NCI-H2171 treated with DMSO at 0.1 percent for 48 hours (cell line): ENCODE measurements around the gene CLIP2.
A peak's percentile ranks its signal among the peaks of the same experiment; 100 is the strongest.
"Not testable (repeated sequence)": the region's sequence is repeated elsewhere in the genome, so short reads cannot be mapped to it uniquely, and the experiment has no call there.

ENCODE experiments used
- DNase-seq: peaks from one replicate; lab custom pipeline; 2025; lab: John Stamatoyannopoulos, UW

The CLIP2 gene

DNA sequence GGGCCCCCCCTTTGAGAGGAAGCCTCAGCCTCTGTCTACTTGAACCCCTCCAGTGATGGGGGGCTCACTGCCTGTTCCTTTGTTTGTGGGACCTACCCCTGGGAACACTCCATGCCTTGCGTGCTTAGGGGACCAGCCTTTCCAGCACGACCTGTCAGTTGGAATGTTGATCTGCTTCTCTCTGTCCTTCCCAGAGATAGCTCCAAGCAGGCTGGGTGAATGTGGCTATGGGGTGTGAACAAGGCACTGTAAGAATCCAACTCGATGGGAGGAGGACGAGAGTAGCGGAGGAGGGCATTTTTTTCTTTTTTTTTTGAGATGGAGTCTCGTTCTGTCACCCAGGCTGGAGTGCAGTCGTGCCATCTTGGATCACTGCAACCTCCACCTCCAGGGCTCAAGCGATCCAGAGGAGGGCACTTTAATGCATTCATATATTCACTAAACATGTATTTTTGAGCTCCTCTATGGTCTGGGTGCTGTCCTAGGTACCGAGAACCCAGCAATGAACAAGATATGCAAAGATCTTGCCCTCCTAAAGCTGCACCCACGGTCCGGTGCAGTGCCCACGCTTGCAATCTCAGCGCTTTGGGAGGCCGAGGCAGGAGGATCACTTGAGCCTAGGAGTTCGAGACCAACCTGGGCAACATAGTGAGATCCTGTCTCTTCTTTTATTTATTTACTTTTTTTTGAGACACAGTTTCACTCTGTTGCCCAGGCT lies 8.5 kb downstream of the CLIP2 start:
- no peak for DNase-seq

DNA sequence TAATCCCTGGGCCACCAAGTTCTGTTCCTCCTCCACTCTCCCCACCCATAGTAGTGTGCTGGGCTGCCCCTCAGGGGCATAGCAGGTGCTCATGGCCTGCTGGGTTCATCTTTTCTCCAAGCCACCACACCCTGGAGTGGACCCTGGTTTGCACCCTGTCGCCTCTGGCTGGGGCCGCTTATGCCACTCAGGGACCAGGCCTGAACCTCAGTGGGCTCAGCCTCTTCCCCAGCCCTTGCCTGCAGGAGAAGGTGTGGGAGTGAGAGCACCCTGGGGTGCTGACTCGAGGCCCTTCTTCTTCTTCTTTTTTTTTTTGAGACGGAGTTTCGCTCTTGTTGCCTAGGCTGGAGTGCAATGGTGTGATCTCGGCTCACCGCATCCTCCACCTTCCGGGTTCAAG lies 10.2 kb downstream of the CLIP2 start:
- no peak for DNase-seq

DNA sequence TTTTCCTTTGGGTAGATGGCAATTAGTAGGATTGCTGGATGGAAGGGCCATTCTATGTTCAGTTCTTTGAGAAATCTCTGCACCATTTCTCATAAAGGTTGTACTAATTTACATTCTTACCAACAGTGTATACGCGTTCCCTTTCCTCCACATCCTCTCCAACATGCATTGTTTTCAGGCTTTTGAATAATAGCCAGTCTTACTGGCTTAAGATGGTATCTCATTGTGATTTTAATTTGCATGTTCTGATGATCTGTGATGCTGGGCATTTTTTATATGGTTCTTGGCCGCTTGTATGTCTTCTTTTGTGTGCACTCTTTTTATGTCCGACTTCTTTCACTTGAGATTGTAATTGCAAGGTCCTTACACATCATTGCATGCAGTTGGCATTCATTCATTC lies 11.7 kb downstream of the CLIP2 start:
- no peak for DNase-seq

DNA sequence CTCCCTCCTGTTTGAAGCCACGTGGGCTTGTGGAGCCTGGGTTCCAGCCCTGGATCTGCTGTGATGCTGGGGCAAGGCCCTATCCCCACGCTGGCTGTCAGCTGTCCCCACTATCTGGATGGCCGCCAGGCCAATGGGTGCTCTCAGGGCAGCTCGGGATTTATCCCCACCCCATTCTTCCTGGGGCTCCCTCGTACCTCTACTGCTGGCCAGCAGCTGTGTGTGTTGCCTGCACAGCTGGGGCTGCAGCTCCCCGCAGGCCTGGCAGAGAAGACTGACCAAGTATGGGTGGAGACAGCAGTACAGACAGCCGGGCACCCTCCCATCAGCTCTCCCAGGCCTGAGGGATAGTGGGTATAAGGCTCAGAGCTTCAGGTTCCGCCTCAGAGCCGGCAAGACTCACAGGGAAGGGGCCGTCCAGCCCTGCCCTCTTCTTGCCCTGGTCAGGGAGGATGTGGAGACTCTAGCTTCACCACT lies 13.6 kb downstream of the CLIP2 start:
- DNase-seq, result no peak

DNA sequence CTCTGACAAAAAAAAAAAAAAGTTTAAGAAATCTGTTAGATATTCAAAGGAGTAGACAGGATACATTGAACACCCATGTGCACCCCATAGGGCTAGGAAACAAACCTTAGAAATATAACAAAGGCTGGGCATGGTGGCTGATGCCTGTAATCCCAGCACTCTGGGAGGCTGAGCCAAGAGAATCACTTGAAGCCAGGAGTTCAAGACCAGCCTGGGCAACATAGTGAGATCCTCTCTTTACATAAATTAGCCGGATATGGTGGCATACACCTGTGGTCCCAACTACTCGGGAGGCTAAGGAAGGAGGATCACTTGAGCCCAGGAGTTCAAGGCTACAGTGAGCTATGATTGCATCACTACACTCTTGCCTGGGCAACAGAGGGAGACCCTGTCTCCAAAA lies 15.3 kb downstream of the CLIP2 start:
- no peak for DNase-seq

DNA sequence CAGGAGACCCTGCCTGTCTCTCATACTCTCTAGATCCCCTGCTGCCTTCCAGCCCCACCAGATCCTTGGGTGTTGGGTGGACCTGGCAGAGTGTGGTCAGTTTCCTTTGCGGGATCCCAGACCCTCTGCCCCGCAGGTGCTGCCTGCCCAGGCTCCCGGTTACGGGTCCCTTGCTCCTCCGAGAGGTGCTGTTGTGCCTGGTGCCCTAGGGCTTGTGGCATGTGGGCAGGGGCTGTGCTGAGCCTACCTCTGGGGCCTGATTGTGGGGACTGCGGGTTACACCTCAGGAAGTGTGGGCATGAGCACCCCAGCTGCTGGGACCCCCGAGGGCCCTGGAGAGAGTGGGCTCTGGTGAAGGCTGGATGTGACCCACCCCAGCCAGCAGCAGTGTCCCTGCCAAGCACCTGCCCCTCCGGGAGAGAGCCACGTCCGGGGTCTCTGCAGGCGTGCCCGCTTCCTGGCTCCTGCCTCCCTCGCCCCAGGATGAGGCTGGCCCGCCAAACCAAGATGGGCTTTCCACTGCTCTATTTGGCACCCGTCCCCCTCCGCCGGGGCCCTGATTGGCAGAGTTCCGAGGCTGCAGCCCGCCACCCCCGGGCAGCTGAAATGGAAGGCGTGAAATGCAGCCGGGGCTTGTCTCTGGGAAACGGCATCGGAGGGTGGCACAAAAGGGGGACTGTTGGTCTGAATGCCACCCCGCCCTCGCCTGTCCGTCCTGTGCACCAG lies 17.0 kb downstream of the CLIP2 start:
- no peak for DNase-seq

DNA sequence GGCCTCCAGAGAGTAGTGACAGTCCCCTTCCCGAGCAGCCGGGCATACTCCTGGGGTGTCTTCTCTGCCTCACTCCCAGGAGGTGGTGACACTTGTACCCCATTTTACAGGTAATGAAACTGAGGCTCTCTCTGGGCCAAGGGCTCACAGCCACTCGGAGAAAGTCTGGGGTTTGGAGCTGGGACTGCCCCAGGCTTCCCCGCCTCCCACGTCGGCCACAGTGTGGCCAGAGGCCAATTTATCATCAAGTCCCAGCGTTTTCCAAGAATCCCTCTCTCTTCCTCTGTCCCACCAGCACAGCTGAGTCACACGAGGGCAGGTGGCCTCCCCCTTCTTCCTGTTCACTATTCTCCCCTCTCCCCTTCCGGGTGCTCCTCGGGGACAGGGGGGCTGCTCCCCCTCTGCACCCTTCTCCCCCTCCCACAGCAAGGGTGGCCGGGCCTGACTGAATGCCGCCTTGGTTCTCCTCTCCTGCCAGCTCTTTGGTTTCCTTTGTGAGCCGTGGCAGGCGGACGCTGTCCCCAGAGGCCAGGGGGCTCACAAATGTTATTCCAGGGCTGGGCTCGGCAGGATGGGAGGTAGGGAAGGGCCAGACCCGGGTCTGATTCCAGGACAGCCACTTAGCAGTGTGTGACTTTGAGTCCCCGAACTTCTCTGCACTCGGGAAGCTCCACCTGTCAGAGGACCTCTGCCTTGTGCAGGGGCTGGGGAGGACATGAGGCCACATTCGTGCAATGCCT lies 17.7 kb downstream of the CLIP2 start:
- DNase-seq, result peak; percentile 4

DNA sequence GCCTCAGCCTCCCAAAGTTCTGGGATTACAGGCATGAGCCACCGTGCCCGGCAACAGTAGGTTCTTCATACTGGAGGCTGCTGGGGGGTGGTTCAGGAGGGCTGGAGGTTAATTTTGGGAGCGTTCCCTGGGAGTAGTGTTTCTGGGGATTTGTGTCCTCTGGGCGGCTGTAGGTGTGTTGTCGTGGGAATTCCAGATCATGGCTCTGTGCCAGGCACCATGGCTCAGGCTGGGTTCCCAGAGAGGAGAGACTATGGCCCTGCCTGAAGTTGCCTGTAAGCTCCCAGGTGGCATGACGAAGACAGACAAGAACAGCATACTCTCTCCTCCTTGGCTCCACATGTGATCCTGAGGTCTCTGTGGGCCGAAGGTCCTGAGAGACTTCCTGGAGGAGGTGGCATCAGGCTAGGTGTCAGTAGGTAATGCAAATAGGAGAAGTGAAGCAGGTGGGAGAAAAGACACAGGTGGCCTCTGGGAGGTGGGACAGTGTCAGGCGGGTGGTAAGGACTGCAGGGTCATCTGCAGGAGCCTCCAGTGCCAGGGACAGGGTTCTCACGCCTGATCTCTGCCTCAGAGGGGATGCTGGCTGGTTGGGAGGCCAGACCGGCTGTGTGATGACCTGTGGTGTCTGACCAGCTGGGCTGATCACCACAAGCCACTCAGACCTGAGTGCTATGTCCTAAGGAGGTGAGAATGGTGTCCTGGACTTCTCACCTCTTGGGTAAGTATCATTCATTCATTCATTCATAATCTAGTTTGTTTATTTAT lies 18.7 kb downstream of the CLIP2 start:
- DNase-seq, result peak; percentile 20

DNA sequence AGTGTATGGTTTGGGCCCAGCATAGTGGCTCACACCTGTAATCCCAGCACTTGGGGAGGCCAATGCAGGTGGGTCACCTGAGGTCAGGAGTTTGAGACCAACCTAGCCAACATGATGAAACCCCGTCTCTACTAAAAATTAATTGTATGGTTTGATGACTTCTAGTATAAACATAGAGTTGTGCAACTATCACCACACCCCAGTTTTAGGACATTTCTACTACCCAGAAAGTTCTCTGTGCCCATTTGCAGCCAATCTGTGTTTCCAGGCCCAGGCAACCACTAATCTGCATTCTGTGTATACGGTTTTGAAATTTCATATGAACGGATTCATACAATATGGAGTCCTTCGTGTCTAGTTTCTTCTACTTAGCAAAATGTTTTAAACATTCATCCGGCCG lies 20.0 kb downstream of the CLIP2 start:
- DNase-seq, result no peak

DNA sequence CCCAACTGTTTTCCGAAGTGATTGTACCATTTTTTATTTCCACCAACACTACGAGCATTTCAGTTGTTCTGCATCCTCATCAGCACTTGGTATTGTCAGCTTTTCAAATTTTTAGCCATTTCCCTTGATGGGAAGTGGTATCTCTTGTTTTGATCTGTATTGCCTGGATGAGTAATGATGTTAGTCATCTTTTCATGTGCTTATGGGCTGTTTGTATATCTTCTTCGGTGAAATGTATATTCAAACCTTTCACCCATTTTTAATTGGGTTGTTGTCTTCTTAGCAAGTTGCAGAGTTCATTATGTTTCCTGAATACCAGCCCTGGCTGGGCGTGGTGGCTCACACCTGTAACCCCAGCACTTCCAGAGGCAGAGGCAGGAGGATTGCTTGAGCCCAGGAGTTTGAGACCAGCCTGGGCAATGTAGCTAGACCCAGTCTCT lies 22.1 kb downstream of the CLIP2 start:
- no peak for DNase-seq

DNA sequence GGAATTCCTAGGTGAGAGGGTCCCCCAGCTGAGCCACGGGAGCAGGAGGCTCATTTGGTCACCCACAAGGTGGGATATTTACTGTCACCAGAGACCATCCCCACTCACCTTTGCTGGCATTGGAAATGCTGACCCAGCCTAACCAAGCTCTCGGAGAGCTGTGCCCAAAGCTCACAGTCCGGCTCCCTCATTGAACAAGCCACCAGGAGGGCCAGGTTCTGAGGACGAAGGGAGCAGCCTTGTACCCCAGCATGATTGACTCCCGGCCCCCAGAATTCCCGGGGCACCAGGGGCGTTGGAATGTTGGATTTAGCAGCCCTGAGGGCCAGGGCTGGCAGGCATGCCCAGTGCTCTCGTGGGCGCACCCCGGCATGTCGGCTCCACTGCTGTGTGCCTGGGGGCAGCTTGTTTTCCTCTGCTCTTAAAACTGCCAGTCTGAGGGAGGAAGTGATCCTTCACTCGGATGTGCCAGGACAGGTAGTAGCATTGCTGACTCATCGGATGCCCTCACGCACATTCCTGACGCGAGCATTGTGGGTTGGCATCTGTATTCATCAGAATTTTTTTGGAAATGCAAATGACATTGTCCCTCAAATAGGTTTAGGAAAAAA lies 23.3 kb downstream of the CLIP2 start:
- no peak for DNase-seq

DNA sequence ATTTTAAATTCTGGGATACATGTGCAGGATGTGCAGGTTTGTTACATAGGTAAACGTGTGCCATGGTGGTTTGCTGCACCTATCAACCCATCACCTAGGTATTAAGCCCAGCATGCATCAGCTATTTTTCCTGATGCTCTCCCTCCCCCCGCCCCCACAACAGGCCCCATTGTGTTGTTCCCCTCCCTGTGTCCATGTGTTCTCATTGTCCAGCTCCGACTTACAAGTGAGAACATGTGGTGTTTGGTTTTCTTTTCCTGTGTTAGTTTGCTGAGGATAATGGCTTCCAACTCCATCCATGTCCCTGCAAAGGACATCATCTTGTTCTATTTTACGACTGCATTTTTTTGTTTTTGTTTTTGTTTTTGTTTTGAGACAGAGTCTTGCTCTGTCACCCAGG lies 26.7 kb downstream of the CLIP2 start:
- not testable (repeated sequence) for DNase-seq

DNA sequence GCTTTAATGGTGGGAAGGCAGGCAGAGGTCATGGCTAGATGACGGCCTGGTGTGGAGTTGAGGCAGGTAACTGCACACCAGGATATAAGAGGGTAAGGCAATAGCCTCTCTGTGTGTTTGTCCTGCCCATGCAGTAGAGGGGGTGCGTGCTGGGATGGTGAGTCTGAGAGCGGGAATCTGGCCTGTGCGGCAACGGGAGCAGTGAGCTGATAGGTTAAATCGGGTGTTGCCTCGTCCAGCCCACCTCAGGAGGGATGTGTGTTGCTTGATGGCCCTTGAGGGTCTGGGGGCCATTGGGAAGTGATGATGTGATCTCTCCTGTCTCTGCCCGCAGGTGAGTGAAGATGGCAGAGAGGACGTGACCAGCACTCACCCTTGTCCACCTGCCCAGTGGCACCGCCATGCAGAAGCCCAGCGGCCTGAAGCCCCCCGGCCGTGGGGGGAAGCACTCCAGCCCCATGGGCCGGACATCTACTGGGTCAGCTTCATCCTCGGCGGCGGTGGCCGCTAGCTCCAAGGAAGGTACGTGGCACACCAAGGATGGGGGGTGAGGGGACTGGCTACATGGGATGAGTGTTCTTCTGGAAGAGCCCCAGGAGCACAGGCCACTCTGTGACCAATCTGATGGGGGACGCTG lies 28.1 kb downstream of the CLIP2 start:
- DNase-seq, result no peak

DNA sequence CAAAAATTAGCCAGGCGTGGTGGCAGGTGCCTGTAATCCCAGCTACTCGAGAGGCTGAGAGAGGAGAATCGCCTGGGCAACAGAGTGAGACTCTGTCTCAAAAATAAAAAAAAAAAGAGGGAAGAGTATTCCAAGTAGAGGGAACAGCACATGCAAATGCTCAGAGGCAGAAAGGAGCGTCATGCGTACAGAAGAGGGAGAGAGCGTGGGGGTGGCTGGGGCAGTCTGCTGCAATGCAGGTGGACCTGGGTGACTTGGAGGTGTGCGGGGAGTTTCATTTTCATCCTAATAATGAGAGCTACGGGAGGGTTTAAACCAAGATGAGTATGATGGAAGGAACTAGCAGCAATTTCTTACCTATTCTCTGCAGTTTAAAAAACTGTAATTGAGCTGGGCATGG lies 28.8 kb downstream of the CLIP2 start:
- DNase-seq, result no peak

DNA sequence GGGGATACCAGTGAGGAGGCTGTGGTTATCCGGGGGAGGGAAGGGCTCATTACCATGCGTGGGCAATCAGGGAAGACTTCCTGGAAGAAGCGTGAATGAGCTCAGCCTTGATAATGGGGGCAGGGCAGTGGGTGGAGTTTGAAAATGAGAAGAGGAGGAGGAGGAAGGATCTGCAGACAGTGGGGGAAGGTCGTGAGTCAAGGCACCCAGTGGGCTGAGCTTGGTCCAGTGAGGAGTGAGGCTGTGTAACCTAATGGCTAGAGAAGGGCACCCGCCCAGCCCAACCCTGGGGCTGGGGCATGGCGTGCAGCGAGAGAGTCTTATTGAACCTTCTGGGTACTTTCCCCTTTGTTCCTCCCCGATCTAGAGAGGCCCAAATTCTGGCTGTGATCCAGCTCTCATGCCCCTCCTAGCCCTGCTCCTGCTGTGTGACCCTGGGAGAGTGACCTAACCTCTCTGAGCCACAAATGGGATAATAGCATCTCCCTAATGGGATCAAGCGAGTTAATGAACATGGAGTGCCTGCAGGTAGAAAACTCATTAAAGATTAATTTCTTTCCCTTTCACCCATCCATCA lies 31.5 kb downstream of the CLIP2 start:
- no peak for DNase-seq

DNA sequence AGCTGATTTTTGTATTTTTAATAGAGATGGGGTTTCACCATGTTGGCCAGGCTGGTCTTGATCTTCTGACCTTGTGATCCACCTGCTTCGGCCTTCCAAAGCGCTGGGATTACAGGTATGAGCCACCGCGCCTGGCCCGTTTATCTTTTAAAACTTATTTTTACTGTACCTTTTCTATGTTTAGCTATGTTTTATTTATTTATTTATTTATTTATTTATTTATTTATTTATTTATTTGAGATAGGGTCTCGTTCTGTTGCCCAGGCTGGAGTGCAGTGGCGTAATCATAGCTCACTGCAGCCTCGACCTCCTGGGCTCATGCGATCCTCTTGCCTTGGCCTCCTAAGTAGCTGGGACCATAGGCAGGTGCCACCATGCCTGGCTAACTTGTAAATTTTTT lies 33.7 kb downstream of the CLIP2 start:
- not testable (repeated sequence) for DNase-seq

DNA sequence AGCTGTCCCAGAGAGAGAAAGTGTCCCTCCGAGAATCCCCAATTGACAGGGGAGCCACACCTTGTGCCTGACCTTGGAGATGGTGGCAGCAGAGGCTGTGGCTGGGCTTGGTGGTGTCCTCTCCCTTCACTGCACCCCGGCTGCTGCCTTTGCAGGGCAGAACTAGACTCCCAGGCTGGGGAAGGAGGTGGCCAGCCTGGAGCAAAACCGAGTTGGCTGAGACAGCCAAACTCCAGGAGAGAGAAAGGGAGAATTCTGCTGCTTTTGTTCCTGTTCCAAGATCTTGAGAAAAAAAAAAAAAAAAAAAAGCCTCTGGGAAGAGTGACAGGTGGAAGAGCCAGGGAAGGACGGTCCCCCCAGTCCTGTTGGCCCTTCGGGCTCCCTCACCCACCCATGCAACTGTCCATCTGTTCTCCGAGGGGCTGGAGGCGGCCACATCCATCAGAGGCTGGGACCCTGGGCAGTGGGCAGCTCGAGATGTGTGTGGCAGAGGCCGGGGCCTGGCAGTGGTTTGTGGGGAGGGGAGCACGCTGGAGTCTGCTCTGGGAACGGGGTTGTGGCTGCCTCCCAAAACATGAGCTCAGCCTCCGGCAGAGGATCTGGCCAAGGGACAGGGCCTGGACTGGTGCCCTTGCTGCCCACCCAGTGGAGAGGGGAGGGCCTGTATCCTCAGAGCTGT lies 35.5 kb downstream of the CLIP2 start:
- no peak for DNase-seq

DNA sequence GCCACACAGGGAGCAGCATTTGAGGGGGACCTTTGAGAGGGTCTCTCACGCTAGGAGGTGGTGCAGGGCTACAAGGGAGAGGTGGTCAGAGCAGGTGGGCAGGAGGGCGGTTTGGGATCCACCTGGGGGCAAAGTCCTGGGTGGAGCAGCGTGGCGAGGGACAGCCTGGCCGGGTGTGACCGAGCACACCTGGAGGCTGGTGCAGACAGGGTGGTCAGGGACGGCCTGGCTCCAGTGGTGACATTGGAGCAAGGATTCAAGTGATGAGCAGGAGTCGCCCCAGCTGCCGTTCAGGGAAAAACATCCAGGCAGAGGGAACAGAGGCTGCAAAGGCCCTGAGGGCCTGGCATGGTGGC lies 36.0 kb downstream of the CLIP2 start:
- no peak for DNase-seq

DNA sequence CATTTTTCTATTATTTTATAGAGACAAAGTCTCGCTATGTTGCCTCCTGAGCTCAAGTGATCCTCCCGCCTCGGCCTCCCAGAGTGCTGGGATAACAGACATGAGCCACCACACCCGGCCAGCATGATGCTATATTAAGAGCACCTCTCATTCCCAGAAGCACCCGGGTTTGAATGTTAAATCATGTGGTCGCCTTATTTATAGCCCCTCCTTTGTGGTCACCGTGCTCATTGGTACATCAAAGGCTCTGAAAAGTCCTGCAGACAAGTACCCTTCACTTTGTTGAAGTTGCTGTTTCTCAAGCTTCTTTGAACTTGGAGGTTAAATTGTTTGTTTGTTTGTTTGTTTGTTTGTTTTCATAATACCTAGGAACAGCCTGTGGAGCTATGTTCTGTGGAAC lies 40.0 kb downstream of the CLIP2 start:
- DNase-seq, result no peak
